CD4-positive, alpha-beta T cell treated with Interleukin-6 for 4 hours (primary cell): ENCODE results near the gene GOLGA2.
"Not testable (repeated sequence)": the region's sequence is repeated elsewhere in the genome, so short reads cannot be mapped to it uniquely, and the experiment has no call there.

Experiments
- DNase-seq: peaks from one replicate; pipeline ENCODE4 v3.0.0-alpha.2; 2020; ENCODE audit warnings: mixed read lengths

GOLGA2 gene

GRCh38 chr9:128293091-128293490 lies 17.3 kb upstream of the GOLGA2 start:
- no peak for DNase-seq

- no peak for DNase-seq
Observed at GRCh38 chr9:128292009-128292408, 16.2 kb upstream of the GOLGA2 start.

GRCh38 chr9:128288273-128289004 lies 12.6 kb upstream of the GOLGA2 start:
- DNase-seq, result no peak

DNA sequence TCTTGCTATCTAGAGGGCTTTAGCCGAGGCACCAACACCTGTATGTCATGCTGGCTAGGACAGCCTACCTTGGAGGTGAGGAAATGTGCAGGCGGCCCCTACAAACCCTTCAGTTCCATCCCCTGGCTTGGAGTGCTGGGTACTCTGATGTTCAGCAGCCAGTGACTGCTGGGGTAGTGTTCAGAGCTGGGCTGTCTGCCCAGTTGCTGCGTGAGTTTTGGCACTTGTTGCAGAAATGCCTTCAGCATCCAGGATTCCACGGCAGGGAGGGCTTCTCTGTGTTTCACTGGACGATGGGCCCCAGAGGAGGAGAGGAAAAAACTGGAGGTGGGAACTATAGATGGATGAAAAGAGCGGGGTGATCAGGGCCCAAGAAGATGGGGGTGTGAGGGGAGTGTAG lies 10.6 kb upstream of the GOLGA2 start:
- no peak for DNase-seq

DNA sequence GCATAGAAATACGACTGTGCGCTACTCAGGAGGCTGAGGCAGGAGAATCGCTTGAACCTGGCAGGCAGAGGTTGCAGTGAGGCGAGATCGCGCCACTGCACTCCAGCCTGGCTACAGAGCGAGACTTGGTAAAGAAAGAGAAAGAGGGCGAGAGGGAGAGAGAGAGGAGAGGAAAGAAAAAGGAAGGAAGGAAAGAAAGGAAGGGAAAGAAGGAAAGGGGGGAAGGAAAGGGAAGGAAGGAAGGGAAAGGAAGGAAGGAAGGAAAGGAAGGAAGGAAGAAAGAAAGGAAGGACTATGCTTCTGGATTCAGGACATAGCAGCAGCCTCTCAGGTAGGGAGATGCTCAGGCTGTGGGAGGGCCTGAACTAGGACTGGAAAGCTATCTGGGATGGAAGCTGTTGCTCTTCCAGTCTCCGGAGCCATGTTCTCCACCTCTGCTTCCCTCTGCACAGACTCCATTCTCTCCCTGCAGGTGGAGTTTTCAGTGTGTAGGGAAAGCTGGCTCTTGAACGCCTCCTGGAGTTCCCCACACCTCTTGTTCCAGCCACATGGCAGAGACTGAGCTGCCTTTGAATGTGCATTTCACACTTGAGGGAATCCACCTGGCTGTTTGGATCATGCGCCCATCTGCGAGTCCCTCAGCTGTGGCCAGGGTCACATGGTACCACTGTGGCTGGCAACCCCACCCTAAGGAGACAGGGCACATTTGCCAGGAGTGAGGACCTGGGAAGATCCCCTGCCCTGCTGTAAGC lies 9.4 kb upstream of the GOLGA2 start:
- DNase-seq, result no peak

- no peak for DNase-seq
Observed at GRCh38 chr9:128282500-128282899, 6.7 kb upstream of the GOLGA2 start.

DNA sequence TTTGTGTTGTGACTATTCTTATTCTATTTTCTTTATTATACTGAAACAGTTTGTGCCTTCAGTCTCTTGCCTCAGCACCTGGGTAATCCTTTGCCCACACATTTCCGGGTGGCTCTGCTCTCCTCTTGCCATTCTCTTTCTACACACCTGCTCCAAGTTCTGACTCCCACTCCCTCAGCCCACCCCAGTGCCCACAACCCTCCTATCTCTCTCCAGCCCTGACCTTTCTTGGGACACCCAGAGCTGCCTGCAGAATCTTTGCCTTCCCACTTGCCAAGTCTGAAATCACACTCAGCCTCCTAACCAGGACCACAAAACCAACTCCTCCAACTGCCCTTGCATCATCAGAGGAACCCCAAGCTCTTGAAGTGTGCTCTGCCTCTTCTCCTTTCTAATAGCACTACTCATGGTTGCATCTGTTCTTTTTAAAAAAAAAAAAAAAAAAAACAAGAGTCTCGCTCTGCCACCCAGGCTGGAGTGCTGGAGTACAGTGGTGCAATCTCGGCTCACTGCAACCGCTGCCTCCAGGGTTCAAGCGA lies 4.3 kb upstream of the GOLGA2 start:
- no peak for DNase-seq

- DNase-seq, result not testable (repeated sequence)
Observed at GRCh38 chr9:128279088-128280073, 3.6 kb upstream of the GOLGA2 start.

GRCh38 chr9:128276574-128277270 lies 915 bp upstream of the GOLGA2 start:
- peak; percentile 15 for DNase-seq

DNA sequence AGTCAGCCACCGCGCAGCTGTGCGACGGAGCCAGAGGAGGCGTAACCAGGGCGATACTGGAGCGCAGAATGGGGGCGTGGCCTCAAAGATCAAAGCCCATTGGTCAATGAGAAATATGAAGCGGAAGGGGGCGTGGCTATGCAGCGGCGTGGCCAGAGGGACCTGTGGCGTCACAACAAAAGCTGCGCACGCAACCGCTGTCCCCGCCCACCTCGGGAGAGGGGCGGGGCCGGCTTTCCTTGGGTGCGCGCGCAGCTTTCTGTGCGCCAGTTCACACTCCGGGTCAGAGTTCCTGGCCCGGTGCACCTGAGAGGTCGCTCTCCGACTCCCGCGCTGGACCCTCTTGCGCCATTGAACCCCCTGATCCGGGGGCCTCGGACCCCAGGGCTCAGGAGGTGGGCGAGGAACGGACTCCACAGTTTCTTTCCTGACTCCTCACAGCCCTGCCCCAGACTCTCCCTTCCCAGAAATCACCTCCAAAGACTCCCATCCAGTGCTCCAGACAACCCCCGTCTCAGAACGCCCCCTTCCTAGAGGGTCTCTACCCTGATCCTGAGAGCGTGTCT lies 284 bp upstream of the GOLGA2 start, which contains the start of gene SWI5:
SWI5 (plus strand) TSS at position 269 of the 566 bp plus-strand sequence.
- peak; percentile 100 for DNase-seq

GRCh38 chr9:128274245-128274644 lies 1.6 kb downstream of the GOLGA2 start:
- DNase-seq, result no peak

- no peak for DNase-seq
Observed at GRCh38 chr9:128271512-128271911, 4.3 kb downstream of the GOLGA2 start.

DNA sequence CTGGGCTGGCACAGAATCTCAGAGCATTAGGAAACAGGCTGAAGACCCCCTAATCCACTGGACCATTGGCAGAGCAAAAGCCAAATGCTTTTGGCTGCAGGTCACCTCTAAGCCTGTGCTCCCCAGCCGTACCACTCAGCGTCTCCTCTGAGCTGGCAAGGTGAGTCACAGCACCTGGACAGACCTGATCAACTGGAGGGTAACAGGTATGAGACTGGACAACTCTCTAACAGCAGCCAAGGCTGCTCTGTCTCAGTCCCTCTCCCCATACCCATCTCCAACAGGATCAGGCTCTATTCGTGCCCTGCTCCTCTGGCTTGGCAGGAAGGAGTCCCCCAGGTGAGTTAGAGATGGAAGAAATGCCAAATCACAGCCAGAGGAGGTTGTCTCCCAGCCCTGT lies 4.7 kb downstream of the GOLGA2 start:
- DNase-seq, result no peak

- no peak for DNase-seq
Observed at GRCh38 chr9:128266868-128267590, 8.8 kb downstream of the GOLGA2 start.

DNA sequence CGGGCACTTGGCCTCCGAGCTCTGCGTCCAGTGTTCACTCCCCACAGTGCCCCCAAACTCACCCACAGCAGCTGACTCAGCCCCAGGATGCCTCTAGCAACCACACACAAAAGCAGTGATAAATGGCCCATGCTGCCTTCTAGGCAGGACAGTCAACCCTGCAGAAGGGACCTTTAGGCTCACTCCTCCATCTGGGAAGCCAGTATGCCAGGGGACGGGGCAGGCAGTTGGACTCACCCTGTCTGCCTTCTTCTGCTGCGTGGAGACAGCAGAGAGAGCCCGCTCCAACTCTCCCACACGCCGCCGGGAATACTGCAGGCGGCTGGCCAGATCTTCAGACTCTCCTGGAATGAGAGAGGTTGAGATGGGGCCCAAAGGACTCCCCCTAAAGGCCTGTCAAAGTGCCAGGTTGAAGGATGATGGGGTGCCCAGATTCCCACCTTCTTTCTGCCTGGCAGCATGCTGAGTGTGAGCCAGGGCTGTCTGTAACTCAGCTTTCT lies 10.4 kb downstream of the GOLGA2 start:
- DNase-seq, result no peak

DNA sequence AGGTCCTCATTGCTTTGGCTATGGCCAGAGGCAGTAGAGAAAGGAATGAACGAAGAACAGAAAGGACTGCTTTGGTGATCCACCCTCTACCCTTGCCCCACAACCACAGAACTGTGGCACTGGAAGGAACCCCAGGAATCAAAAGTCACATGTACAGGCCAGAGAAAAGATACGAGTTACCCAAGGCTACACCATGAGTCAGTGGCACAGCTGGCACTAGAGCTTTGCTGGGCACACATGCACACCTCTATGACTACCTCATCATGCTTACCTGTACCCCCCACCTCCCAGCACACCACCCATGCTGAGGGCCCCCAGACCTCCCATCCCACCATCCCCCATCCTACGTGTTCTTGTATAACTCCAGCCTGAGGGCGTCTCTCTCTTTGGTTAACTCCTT lies 13.1 kb downstream of the GOLGA2 start:
- DNase-seq, result no peak

DNA sequence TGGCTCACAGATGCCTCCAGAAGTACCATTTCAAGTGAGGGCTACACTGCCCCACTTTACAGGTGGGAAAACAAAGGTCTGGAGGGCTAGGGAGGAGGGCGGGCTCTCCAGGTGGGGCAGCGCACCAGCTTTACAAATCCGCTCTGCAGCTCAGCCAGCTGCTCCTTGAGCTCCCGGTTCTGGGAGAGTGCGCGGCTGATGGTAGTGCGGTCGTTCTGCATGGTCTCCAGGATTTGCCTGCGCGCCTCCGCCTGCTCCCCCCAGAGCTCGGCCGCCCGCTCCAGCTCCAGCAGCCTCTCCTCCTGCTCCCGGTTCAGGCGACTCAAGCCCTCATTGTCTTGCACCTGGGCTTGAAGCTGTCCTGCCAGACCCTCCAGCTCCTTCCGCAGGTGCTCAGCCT lies 15.5 kb downstream of the GOLGA2 start:
- no peak for DNase-seq

GRCh38 chr9:128259156-128259555 lies 16.7 kb downstream of the GOLGA2 start:
- no peak for DNase-seq

DNA sequence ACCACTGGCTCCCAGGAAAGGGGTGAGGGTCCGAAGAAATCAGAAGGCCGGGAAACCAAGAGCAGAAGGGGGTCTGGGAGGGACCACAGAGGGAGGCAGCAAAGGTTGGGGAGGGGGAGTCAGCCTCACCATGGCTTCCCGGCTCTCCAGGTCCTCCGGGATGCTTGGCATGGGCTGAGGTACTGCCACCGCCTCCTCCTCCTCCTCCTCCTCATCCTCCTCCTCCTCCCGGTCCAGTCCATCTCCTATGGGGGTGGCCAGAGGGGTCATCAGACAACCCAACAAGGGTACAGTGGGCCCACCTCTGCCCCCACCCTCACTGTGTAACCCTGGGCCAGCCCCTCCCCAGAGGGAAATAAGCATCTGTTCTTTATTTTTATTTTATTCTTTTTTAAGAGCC lies 17.5 kb downstream of the GOLGA2 start:
- DNase-seq, result no peak

DNA sequence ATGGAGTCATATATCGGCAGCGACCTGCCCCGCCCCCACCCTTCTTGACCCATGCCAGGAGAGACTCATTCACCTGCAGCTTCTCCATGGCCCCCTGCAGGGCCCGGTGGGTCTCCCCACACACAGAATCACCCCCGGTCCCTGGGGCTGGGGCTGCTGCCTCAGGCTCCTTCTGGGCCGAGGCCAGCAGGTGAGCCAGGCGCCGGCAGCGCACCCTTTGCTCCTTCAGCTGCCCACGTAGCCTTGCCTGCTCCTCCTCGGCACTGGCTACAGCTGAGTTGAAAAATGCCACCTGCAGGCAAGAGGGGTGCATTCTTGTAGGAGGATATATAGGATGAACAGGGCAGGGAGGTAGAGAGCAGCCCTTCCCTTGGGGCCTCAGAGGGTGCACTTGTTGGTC lies 17.9 kb downstream of the GOLGA2 start:
- DNase-seq, result no peak
